Measurements from ENCODE around the gene AP2A1.

DNA sequence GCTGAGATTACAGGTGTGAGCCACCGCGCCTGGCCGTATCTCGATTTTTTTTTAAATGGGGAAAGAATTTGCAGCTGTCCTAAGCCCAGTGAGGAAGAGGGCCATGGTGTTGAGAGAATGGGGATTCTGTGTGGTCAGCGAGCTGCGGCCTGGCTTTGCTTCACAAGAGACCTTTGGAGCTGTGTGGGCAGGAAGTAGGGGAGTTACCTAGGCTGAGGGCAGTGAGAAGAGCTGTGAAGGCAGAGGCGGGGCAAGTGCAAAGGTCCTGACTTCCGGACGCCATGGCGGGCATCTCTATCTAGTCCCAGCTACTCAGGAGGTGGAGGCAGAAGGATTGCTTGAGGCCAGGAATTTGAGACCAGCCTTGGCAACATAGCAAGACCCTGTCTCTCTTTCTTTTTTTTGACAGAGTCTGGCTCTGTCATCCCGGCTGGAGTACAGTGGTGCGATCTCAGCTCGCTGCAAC lies 4.9 kb downstream of the AP2A1 start:
- no peak for TF ChIP-seq YY1 (IDR thresholded peaks at IDR 0.05; ENCODE audit: insufficient read depth, insufficient read length)
- TF ChIP-seq SUZ12 (IDR thresholded peaks at IDR 0.05; ENCODE audit: extremely low read depth, insufficient read depth, insufficient read length): no peak
